K562 (cell line): Measurements from ENCODE around the gene ARHGEF1. TPM values are rescaled to one million over a fixed set of nuclear protein-coding genes. Genes with fewer than 3 reads are reported as not detected.

Experiments
- CHD7 ChIP-seq: fragments of 200-600 bp; sonication (generic); IDR thresholded peaks from one replicate; pipeline ENCODE4 v1.6.1; 2012; ENCODE audit warnings: mild to moderate bottlenecking, low read depth, low read length, inconsistent platforms
- EHMT2 ChIP-seq: fragments of 450-650 bp; IDR thresholded peaks from 2 replicates; pipeline ENCODE4 v1.6.1; 2018; ENCODE audit warnings: antibody characterized with exemption
- EP300 ChIP-seq: IDR thresholded peaks from 2 replicates; pipeline ENCODE4 v1.6.1; 2012; ENCODE audit warnings: low read length, improper control_type of control experiment
- FOXK2 ChIP-seq, 2 experiments: fragments of 450-650 bp; IDR thresholded peaks in 1 of 2; conservative IDR thresholded peaks in 1 of 2; 2 replicates each; pipeline ENCODE4 v1.6.1; 2016; ENCODE audit warnings: low read depth in 2 of 2, mild to moderate bottlenecking in 1 of 2
- HLTF ChIP-seq: fragments of 450-650 bp; IDR thresholded peaks from 2 replicates; pipeline ENCODE4 v1.6.1; 2016
- HMBOX1 ChIP-seq: sonication (generic); IDR thresholded peaks from 2 replicates; pipeline ENCODE4 v1.6.1; 2016
- JUN ChIP-seq, 2 experiments: sonication (generic) in 1 of 2; formaldehyde crosslinking in 1 of 2; IDR thresholded peaks; 2 replicates each; pipeline versions ENCODE4 v1.6.1 to v1.8.0; 2012 to 2022; ENCODE audit warnings: borderline replicate concordance in 2 of 2, mild to moderate bottlenecking in 2 of 2, improper control_type of control experiment in 1 of 2, low read depth in 1 of 2, low read length in 1 of 2, missing genetic modification reagents in 1 of 2
- L3MBTL2 ChIP-seq: fragments of 450-650 bp; IDR thresholded peaks from 2 replicates; pipeline ENCODE4 v1.6.1; 2016; ENCODE audit warnings: mild to moderate bottlenecking, moderate library complexity
- NFE2L1 ChIP-seq: fragments of 450-650 bp; IDR thresholded peaks from 2 replicates; pipeline ENCODE4 v1.6.1; 2016; ENCODE audit warnings: missing genetic modification characterization, low read depth, mild to moderate bottlenecking, missing compliant biosample characterization, moderate library complexity, borderline replicate concordance
- NR1H2 ChIP-seq: sonication (generic); formaldehyde crosslinking; IDR thresholded peaks from 2 replicates; pipeline ENCODE4 v1.4.0; 2020; ENCODE audit warnings: mild to moderate bottlenecking, missing genetic modification reagents
- NR3C1 ChIP-seq: sonication (generic); formaldehyde crosslinking; IDR thresholded peaks from 2 replicates; pipeline ENCODE4 v1.8.1; 2022; ENCODE audit warnings: missing genetic modification reagents
- RHOXF2B ChIP-seq: fragments of 250-450 bp; sonication (Bioruptor Pico); conservative IDR thresholded peaks from 2 replicates; pipeline ENCODE4 v1.5.1; 2021
- SNRNP70 ChIP-seq: fragments of 200-400 bp; formaldehyde crosslinking; optimal IDR thresholded peaks from 2 replicates; pipeline ENCODE3; 2017; ENCODE audit warnings: low read depth, low read length
- YBX1 ChIP-seq: fragments of 450-650 bp; IDR thresholded peaks from 2 replicates; pipeline ENCODE4 v1.7.1; 2016; ENCODE audit warnings: mild to moderate bottlenecking
- ZNF124 ChIP-seq: sonication (generic); formaldehyde crosslinking; IDR thresholded peaks from 2 replicates; pipeline ENCODE4 v1.8.1; 2022; ENCODE audit warnings: missing genetic modification reagents
- polyA plus RNA-seq, 8 experiments: library from polyadenylated mRNA; depleted of rRNA in 4 of 8; stranded (reverse) in 5 of 8; unstranded in 3 of 8; fragments of >200 nt; fragmentation: Nextera tagmentation in 2 of 8; fragmentation: Illumina TruSeq in 1 of 8; extraction: Ambion mirVana in 2 of 8; extraction: Trizol in 1 of 8; gene quantifications; 2 replicates each; pipeline versions ENCODE4 v1.2.1 to v1.2.3, GENCODE V29; 2011 to 2014; ENCODE audit warnings: inconsistent platforms in 1 of 8, missing spikeins in 1 of 8
- total RNA-seq, 7 experiments: library from RNA; depleted of rRNA in 6 of 7; stranded (reverse); fragments of >200 nt in 6 of 7; fragmentation: Illumina TruSeq in 2 of 7; extraction: Trizol in 2 of 7; gene quantifications; 2 replicates each; pipeline versions ENCODE4 v1.2.1 to v1.2.3, GENCODE V29; 2011 to 2021; ENCODE audit warnings: low replicate concordance in 1 of 7

The ARHGEF1 gene
- total and polyA plus RNA-seq, 9 of the 15 experiments (the other 6 are each of a cell fraction or from before 2014, with no cell fraction given), result 1.9 to 149 (median 29.8) TPM

GRCh38 chr19:41928754-41929535 lies 46.0 kb downstream of the ARHGEF1 start (continued):
- TF ChIP-seq CHD7 (no peak), ZNF124 (no peak), NFE2L1 (tag) (no peak), JUN (IDR thresholded peaks at IDR 0.05; ENCODE audit: borderline replicate concordance, low read depth, low read length) (no peak), JUN (CRISPR knock-in tag; IDR thresholded peaks at IDR 0.05; ENCODE audit: borderline replicate concordance) (no peak), SNRNP70 (no peak), YBX1 (no peak), EP300 (no peak), RHOXF2B (CRISPR knock-in tag) (no peak), HLTF (peak; percentile 92; the same call in 1 of the 2 replicates), HMBOX1 (no peak), NR1H2 (no peak), L3MBTL2 (peak; percentile 53; the same call in 1 of the 2 replicates), NR3C1 (CRISPR knock-in tag) (no peak), EHMT2 (0 out of 2 replicates have a peak, but pooled peaks have one; percentile 41), FOXK2 (conservative IDR thresholded peaks at IDR 0.05 in 1 of 2, IDR thresholded peaks at IDR 0.05 in 1 of 2; ENCODE audit: low read depth in 2 of 2) (peak; percentile 69 to 82)
